Measurements from ENCODE around the gene CEBPA. TPM values are rescaled to one million over a fixed set of nuclear protein-coding genes. Genes with fewer than 3 reads are reported as not detected.

Gene CEBPA
- total and polyA plus RNA-seq, 10 of the 15 experiments (the other 5 are each of a cell fraction or from before 2014, with no cell fraction given), result 0.04 to 0.36 (median 0.13) TPM; not detected in 4

GRCh38 chr19:33300009-33300893 is 2.1 kb downstream of the CEBPA start:
- BruUV-seq (replicated peaks), result no TSS peak

More at GRCh38 chr19:33300009-33300893, 2.1 kb downstream of the CEBPA start:
- ChIA-PET RAD21 (ENCODE audit: unreplicated experiment) (no interaction called here), SMC1A (ENCODE audit: uncharacterized antibody, unreplicated experiment) (interaction anchor here (0.6 kb wide), 1 partner anchor 89 kb away, joined by 3 read pairs; no protein-coding TSS in a partner anchor), POLR2A (no interaction called here), CTCF (no interaction called here)
- WGBS (ENCODE audit: insufficient coverage, insufficient replicate concordance, low lambda C conversion rate, missing lambda C conversion rate), result 50% methylated on average over 25 of the region's 25 CpGs
- Histone ChIP-seq H3K79me2 (ENCODE audit: control insufficient read depth, insufficient read depth, low read length) (no peaks in the 10 kb centered on the region), H3K4me1 (ENCODE audit: control insufficient read depth, insufficient read depth, low read length) (peaks cover 3% of the 10 kb centered on the region; the same call in 1 of the 2 replicates), H3K36me3 (ENCODE audit: control insufficient read depth in 2 of 2, insufficient read depth in 2 of 2, low read length in 1 of 2) (no peaks in the 10 kb centered on the region), H3K27me3 (replicated peaks in 1 of 2; ENCODE audit: control insufficient read depth in 2 of 2, insufficient read depth in 2 of 2, low read length in 1 of 2) (peaks cover 6 to 11% of the 10 kb centered on the region in 2 experiments; a peak in 3 of 4 replicates), H4K20me1 (ENCODE audit: control insufficient read depth, insufficient read depth) (no peaks in the 10 kb centered on the region), H3K4me3 (no peak overlapping the region), H3K9me3 (replicated peaks; ENCODE audit: control insufficient read depth, insufficient read depth, low read length) (no peaks in the 10 kb centered on the region), H3K9ac (ENCODE audit: control insufficient read depth, insufficient read depth, low read length) (no peak overlapping the region), H2AFZ (ENCODE audit: control insufficient read depth, low read depth, low read length) (no peak overlapping the region), H3K4me2 (ENCODE audit: control insufficient read depth, insufficient read depth) (no peak overlapping the region), H3K27ac (ENCODE audit: control insufficient read depth, insufficient read depth) (no peak overlapping the region)
- ATAC-seq (no peak), FAIRE-seq (no peak), DNase-seq (ENCODE audit: low read depth, low spot score) (no peak)
- TF ChIP-seq STAT3 (IDR thresholded peaks at IDR 0.05; ENCODE audit: low read depth, low read length) (no peak), ZBTB33 (IDR thresholded peaks at IDR 0.05) (no peak), SMC3 (IDR thresholded peaks at IDR 0.05; ENCODE audit: borderline replicate concordance, low read length) (no peak)
- intact Hi-C loops (cut with micrococcal nuclease; ENCODE audit: unreplicated experiment) (no loop called here), in situ Hi-C loops (cut with MboI) (no loop called here)

Measured in GM12878 (cell line).